NCI-H524 treated with DMSO at 0.1 percent for 48 hours (cell line): ENCODE measurements around the gene TANC2.

Experiments used
- DNase-seq: peaks from one replicate; lab custom pipeline; 2025; lab: John Stamatoyannopoulos, UW

Gene TANC2

DNA sequence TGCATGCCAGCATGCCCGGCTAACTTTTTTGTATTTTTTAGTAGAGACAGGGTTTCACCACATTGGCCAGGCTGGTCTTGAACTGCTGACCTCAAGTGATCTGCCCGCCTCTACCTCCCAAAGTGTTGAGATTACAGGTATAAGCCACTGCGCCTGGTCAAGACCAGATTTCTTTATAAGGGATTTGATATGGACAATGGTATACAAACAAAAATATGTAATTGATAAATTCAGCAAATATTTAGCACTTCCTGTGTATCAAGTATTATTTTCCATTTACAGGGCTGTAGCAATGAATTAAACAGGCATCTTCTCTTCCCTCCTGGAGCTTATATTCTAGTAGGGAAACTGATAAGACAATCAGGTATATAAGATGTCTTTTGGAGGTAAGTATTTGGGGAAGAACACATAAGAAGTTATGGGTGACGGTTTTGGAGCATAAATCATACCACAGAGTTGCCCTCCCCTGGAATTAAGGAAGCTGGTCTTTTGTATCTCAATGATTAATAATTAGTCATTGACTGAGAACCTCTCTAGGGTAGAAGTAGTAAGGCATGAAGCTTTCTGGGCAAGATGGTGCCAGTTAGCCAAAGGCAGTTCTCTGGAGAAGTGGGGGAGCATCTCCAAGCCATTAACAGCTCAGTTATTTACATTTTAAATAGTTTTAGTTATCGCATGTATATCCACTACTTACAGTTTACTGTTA lies 35.8 kb downstream of the TANC2 start:
- no peak for DNase-seq

- no peak for DNase-seq
Measured at GRCh38 chr17:63002625-63003024, 36.6 kb downstream of the TANC2 start.

DNA sequence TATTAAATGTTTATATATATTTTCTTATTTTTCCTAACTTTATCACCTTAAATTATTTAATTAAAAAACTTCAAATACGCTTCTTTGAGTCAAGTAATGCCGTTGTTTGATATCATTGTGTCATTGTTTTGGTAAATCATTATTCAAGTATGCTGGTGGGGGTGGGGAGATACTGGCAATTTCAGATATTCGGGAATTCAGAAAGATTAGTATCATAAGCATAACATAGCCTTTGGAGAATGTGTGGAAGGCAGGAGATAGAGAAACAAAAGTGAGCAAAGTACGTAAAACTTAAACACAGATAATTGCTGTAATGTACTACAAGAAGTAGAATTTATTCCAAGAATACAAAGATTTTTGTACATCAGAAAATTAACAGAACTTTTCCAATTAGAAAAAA lies 49.8 kb downstream of the TANC2 start:
- no peak for DNase-seq
